ENCODE data around the gene OR13C2.

DNA sequence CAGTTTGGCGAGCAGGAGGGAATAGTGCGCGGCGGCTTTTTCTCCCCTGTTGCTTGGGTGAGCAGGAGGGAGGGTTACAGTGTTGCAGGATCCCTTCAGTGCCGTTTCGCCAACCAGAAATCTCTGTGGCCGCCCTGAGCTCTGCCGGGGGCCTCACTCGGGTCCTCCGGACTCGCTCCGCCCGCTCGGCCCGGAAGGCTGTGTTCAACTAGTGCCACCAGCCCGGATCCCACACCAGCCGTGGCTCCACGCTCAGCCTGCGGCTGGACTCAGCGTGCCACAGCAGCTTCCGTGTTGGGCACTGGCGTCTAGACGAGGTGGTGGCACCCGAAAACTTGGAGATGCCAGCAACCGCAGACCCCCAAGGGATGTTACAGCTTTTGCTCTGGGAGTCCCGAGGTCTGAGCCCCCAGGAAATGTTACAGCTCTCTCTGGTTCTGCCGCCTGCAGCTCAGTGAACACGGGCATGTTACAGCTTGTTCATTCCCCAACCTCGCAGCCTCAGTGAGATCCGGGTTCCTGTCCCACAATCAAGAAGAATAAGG is 28.6 kb upstream of the OR13C2 start:
- TF ChIP-seq EZH2phosphoT487 (IDR thresholded peaks at IDR 0.05; ENCODE audit: insufficient read depth, low read depth) (no peak), EZH2 (IDR thresholded peaks at IDR 0.05; ENCODE audit: insufficient read depth, poor library complexity, severe bottlenecking) (no peak)
